ENCODE data around the gene STAT2.
"Not testable (repeated sequence)": the region's sequence is repeated elsewhere in the genome, so short reads cannot be mapped to it uniquely, and the experiment has no call there.

The STAT2 gene

DNA sequence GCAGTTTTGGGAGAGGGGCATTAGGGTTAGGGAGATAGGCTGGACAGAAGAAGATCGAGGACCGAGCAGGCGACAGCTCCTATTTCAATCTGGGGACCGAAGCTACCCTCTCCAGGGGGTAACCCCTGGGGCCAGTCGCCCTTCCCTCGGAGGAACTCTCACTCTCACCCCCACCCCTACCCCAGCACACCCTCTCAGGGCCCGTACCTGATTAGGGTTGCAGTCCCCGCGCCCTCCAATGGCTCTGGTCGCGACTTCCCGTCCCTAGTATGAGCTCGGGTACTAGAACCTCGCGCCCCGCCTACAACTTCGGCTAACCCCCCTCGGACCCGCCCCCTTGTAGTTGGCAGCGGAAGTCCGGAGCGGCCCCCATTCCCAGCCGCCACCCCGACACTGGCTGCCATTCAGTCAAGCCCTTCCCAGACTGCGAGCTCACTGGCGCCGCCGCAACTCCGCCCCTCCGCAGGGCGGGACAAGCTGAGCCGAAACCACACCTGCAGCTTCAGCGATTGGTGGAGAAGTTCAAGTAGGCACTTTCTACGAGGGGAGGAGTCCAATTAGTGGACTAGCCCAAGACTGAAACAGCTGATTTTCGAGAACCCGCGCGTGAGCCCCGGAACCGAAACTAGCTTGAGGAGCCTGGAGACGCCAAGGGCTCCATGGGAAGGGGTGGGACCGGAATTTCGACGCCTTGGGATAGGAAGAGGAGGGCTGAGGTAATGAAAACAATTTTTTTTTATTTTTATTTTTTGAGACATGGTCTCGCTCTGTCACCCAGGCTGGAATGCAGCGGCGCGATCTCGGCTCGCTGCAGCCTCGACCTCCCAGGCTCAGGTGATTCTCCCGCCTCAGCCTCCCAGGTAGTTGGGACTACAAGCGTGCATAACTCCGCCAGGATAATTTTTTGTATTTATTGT, at the start of gene STAT2:
TSS of gene STAT2 (minus strand) at position 257 of the 917 bp plus-strand sequence. CDS start 3,536 bp downstream, outside the sequence.
- peak; percentile 99 for DNase-seq

DNA sequence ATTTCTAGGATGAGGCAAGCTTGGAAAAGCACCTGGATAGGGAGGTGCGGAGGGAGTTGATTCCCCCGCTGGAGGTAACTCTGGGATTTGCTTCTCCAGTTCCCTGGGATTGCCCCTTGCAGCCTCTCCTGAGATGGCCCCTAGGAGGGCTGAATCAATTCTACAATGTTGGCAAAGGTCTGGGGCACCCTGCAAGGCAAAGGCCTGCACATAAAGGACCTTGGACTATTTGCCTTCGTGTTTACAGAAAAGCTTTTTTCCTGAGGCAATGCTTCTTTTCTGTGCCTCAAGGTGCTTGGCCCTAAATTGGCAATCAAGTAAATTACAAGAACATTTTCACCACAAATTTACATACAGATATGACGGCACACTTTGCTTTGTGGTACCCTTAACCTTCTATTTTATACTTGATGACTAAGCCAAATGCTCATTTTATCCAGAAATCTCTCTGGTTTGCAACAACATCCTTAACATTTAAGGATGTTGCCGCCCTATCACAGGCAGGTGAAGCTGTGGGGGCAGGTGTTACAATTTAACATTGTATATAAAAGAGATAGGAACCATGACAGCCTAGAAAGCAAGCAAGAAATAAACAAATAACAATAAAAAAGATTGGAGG, 49.0 kb upstream of the STAT2 start:
- no peak for DNase-seq

DNA sequence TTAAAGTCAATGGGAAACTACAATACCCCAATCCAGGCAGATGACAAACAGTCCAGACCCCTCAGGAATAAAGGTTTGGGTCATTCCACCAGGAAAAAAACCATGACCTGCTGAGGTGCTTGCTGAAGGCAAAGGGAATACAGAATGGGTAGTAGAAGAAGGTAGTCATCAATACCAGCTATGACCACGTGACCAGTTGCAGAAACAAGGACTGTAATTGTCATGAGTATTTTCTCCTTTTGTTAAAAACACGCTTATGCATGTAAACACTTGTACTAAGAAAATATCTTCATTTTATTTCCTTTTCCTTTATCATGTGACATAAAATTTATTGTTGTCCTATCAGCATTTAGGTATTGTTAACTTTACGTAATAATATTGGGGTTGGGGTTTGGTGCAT, 44.3 kb upstream of the STAT2 start:
- DNase-seq: not testable (repeated sequence)

DNA sequence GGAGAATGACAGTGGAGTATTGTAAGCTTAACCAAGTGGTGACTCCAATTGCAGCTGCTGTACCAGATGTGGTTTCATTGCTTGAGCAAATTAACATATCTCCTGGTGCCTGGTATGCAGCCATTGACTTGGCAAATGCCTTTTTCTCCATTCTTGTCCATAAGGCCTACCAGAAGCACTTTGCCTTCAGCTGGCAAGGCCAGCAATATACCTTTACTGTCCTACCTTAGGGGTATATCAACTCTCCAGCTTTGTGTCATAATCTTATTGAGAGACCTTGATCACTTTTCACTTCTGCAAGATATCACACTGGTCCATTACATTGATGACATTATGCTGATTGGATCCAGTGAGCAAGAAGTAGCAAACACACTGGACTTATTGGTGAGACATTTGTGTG, 41.7 kb upstream of the STAT2 start:
- not testable (repeated sequence) for DNase-seq

DNA sequence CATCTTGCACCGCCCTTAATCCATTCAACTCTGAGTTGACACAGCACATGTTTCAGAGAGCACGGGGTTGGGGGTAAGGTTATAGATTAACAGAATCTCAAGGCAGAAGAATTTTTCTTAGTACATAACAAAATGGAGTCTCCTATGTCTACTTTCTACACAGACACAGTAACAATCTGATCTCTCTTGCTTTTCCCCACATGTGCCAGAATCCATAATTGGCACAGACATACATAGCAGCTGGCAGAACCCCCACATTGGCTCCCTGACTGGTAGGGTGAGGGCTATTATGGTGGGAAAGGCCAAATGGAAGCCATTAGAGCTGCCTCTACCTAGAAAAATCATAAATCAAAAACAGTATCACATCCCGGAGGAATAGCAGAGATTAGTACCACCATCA, 41.2 kb upstream of the STAT2 start:
- DNase-seq: not testable (repeated sequence)

DNA sequence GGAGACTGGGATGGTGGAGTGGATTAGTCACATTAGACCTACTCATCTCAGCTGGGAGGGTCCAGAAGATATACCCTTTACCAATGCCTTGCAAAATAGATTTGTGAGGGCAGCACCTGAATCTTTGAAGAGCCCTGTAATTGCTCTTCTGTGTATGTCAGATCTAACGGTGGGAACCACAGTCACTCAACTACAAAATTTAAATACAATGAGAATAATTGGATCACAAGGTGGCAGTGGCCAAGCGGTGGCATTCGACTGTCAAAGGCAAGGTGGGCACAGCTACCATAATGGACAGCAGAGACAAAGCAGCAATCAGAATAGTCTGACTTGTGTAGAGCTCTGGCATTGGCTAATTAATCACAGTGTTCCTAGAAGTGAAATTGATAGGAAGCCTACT, 39.6 kb upstream of the STAT2 start:
- DNase-seq: not testable (repeated sequence)

DNA sequence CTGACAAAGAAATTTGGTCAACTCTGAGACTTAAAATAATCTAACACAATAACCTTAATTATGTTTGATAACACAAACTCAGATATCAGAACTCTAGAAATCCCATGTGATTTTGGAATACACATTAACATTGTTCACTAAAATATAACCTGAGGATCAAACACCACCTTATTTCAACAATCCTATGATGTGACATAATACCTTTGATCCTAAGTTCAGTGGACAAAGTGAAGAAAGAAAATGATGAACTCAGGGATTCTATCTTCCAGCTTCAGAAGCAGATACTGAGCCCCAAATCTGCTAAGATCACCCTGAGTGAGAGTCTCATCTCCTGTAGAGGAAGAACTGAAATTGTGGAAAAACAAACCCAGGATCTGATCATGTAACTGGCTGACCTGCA, 38.4 kb upstream of the STAT2 start:
- DNase-seq: no peak

DNA sequence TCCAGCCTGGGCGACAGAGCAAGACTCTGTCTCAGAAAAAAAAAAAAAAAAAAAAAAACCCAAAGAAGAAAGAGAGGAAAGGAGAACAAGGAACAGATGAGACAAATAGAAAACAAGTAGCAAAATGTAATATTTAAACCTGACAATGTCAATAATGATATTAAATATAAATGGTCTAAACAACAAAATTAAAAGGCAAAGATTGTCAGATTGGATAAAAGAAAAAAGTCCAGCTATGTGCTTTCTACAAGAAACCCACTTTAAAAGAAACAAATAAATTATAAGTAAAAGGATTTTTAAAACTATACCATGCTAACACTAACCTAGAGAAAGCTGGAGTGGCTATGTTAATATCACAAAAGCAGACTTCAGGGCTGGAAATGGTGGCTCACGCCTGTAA, 32.4 kb upstream of the STAT2 start:
- DNase-seq: no peak

DNA sequence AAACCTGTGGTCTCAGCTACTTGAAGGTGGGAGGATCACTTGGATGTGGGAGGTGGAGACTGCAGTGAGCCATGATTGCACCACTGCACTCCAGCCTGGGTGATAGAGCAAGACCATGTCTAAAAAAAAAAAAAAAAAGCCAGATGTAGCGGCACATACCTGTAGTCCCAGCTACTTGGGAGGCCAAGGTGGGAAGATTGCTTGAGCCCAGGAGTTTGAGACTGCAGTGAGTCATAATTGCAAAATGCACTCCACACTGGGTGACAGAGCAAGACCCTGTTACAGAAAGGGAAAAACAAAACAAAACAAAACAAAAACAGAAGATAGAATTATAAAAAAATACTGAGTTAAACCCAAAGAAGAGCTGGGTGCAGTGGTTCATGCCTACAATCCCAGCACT, 31.8 kb upstream of the STAT2 start:
- DNase-seq: no peak

DNA sequence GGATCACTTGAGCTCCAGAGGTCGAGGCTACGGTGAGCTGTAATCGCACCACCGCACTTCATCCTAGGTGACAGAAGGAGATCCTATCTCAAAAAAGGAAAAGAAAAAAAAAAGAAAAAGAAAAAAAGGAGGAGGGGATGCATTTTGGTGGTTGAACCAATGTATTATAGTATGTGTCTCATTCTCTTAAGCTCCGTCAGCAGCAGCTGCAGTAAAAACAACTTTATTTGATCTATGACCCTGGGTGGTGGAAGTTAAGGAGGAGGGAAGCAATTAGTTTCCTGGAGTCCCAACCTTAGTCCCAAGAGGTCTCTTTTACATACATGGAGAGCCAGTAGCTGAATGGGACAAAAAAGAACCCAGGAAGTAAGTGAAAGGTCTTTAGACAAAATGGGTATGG, 29.5 kb upstream of the STAT2 start:
- no peak for DNase-seq

DNA sequence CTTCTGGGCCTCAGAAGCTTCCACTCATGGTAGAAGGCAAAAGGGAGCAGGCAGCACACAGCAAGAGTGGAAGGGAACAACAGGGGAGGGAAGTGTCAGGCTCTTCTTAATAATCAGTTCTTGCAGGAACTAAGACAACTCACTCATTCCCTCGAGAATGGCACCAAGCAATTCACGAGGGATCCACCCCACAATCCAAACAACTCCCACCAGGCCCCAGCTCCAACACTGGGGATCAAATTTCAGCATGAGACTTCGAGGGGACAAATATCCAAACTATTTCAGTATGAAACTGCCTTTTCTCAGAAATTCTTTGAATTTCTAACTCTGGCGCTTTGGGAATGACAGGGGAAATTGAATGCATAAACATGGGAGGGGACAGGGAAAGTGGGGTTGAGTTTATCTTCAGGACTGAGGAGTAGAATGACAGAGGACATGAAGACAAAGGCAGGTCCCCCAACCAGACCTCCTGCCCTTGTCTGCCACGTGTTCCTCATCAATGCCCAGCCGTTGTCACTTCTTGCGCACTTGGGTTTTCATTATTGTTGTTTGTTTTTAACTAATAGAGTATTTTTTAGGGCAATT, 27.3 kb upstream of the STAT2 start:
- DNase-seq: no peak

DNA sequence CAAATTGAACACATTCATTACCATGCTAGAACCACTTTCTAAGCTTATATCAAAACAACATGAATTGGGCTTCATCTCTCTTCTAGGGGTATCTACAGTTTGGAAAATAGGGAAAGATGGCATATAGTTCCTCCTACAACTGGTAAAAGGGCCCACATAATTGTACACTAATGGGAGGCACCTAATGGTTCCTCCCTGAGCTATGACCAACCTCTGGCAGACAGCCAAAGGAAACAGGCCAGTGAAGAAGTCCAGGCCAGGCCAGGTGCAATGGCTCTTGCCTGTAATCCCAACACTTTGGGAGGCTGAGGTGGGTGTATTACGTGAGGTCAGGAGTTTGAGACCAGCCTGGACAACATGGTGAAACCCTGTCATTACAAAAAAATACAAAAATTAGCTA, 26.0 kb upstream of the STAT2 start:
- DNase-seq: no peak

DNA sequence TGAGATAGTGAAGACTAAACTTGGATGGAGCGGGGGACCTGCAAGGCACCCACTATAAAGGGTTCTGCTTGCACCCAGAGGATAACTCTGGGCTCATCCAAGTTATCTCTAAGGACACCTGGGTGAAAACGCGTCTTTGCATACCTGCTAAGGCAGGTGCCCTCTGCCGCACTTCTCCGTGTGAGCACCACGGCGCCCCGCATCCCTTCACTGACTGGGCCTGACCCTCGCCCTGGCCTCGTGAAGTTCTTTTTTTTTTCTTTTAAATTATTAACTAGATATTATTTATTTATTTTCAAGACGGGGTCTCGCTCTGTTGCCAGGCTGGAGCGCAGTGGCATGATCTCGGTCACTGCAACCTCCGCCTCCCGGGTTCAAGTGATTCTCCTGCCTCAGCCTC, 22.7 kb upstream of the STAT2 start:
- no peak for DNase-seq

DNA sequence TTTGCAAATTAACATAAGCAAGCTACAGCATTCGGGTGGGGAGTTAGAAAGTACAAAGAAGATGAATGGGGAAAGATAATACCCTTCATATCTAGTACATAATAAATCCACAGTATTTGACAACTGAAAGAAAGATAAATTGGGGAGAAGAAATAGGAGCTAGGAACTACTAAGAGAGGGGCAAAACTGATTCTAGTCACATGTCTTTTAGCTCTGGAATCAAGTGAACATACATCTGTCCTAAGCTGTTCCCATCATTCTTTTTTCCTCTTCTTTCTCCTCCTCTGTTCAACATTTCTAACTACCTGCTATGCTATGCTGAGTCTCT, 18.0 kb upstream of the STAT2 start:
- no peak for DNase-seq

DNA sequence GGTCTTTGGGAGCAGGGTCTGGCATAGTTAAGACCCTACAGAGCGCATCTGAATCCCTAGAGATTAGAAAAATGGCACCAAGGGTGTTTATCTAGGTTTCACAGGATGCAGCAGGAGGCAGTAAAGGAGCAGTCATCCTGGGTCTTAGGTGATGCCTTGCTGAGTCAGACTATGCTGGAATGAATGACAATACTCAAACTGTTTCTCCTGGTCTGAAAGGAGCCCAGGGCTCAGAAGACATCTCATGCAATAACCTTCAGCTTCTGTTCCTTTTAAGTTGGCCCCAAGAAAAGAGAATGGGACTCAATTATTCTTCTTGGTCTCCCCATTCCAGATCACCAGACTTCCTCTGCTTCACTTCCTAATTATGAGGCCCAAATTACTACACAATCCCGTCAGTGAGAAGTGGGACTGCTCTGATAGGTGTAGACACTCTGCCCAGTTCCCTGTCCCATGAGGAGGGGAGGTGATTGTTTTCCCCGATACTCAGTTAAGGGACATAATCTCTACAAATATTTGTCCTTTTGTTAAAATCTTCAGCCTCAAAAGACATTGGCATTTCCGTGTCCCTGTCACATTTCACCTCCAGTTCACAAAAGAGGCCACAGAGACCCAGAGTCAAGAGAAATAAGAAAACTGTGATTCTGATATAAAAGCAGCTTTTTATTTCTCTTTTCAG, 17.5 kb upstream of the STAT2 start:
- no peak for DNase-seq

DNA sequence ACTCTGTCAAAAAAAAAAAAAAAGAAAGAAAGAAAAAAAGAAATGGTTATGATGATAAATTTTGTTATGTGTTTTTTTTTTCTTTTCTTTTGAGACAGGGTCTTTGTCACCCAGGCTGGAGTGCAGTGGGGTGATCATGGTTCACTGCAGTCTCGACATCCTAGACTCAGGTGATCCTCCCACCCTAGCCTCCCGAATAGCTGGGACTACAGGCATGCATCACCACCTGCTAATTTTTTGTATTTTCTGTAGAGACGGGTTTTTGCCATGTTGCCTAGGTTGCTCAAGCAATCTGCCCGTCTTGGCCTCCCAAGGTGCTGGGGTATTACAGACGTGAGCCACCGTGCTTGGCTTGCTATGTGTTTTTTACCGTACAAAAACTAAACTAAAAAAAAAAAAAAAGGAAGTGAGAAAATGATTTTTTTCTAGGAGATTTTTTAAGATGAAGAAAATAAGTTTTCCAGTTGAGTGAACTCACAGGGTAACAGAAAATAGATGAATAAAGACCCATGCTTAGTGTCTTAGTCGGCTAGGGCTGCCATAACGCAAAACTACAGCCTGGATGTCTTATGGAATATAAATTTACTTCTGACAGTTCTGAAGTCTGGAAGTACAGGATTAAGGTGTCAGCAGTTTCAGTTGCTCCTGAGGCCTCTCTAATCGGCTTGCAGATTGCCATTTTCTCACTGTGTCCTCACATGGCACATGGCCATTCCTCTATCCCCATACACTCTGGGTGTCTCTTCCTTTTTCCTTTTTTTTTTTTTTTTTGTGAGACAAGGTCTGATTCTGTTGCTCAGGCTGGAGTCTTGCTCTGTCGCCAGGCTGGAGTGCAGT, 15.9 kb upstream of the STAT2 start:
- no peak for DNase-seq

DNA sequence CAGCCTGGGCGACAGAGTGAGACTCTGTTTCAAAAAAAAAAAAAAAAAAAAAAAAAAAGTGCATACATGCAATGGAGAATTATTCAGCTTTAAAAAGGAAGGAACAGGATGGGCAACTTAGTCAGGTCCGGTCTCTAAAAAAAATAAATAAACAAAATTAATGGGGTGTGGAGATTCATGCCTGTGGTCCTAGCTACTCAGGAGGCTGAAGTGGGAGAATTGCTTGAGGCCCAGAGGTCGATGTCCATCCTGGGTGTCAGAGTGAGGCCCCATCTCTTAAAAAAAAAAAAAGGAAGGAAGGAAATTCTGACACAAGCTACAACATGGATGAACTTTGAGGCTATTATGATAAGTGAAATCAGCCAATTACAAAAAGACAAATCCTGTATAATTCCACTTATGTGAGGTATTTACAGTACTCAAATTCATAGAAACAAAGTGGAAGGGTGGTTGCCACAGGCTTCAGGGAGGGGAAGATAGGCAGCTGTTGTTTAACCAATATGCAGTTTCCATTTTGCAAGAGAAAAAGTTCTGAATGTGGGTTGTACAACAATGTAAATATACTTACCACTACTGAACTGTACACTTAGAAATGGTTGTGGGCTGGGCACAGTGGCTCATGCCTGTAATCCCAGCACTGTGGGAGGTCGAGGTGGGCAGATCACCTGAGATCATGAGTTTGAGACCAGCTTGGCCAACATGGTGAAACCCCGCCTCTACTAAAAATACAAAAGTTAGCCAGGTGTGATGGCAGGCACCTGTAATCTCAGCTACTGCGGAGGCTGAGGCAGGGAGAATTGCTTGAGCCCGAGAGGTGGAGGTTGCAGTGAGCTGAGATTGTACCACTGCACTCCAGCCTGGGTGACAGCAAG, 15.1 kb upstream of the STAT2 start:
- no peak for DNase-seq

DNA sequence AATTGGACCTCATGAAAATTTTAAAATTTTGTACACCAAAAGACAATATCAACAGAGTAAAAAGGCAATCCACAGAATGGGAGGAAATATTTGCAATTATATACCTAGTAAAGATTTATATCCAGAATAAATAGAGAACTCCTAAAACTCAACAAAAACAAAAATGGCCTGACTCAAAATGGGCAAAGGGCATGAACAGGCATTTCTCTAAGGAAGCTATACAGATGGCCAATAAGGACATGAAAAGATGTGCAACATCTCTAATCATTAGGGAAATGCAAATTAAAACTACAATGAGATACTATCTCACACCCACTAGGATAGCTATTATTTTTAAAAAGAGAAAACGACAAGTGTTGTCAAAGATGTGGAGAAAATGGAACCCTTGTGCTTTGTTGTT, 13.6 kb upstream of the STAT2 start:
- no peak for DNase-seq

DNA sequence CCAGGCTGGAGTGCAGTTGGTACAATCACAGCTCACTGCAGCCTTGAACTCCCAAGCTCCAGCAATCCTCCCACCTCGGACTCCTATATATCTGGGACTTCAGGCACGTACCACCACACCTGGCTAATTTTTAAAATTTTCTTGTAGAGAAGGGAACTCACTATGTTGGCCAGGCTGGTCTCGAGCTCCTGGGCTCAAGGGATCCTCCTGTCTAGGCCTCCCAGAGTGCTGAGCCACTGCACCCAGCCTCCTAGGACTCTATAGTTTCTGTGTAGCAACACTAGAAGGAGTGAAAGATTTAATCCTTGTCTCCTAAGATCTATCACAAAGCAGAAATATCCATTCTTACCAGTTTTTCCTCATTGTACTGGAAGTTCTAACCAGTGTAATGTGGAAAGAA, 7.0 kb upstream of the STAT2 start:
- DNase-seq: no peak

DNA sequence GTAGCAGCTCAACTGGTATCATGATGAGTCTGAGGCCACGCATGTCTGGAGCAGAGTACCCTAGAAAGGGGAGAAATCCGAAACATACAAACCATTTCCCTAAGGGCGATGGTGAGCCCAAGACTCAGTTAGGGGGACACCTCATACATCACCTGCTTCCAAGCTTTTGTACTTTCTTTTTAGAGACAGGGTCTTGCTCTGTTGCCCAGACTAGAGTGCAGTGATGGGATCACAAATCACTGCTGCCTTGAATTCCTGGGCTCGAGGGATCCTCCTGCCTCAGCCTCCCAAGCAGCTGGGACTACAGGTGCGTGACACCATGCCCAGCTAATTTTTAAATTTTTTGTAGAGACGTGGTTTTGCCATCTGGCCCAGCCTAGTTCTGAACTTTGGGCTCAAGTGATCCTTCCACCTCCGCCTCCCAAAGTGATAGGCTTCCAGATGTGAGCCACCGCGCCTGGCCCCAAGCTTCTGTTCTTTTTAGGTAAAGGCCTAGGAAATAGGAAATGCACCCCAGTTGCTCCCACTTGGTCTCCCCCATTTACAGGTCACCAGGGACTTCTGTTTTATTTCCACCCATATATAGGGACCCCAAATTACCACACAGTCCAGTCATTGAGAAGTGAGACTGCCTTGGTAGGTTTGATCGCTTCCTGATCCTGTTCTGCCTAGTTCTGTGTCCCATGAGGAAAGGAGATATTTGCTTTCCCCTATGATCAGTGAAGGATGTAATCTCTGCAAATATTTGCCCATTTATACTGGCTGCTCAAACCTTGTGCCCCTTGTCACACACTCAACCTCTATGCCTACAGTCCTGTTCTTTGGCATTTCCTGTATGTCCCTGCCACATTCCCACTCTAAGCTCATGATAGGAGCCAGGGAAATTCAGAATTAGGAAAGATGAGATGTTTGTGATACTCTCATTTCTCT, 2.5 kb upstream of the STAT2 start, which contains the start of gene APOF:
TSS of gene APOF (minus strand) at position 728 of the 930 bp plus-strand sequence. CDS start at position 616, 112 bp downstream.
- no peak for DNase-seq
